ENCODE measurements around the gene GAL. TPM values are rescaled to one million over a fixed set of nuclear protein-coding genes. Genes with fewer than 3 reads are reported as not detected.

The GAL gene
- total RNA-seq, 1 experiment from 2014 or later, result 65.2 TPM

DNA sequence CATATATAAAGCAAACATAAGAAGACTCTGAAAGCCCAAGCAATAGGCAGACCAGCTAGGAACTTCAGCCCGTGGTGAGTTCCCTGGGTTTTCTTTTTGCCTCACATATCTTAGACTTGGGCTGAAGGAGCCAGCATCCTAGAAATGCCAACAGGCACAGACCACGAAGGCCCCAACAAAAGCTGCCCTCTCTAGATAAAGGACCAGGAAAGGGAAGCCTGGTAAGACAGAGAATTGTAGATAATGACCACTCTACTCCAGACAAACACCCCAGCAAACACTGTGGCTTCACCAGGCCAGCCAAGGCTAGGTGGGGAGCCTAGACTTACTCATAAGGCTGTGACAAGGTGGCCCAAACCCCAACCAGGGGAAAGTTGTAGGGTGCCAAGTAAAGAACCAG is 11.2 kb downstream of the GAL start:
- Histone ChIP-seq H2BK5ac (ENCODE audit: insufficient read length, low read length) (no peak overlapping the region), H4K91ac (ENCODE audit: insufficient read length, low read depth, low read length) (no peak overlapping the region), H3K4ac (ENCODE audit: low read depth, low read length) (no peak overlapping the region), H4K5ac (ENCODE audit: insufficient read length, low read depth, low read length) (no peak overlapping the region), H3K18ac (ENCODE audit: insufficient read length, low read depth, low read length) (no peak overlapping the region), H2BK12ac (ENCODE audit: insufficient read length, low read depth, low read length) (no peak overlapping the region), H3K27me3 (ENCODE audit: insufficient read depth, low read length) (no peaks in the 10 kb centered on the region), H3K9me3 (ENCODE audit: control insufficient read depth, low read depth, low read length) (no peaks in the 10 kb centered on the region), H3K56ac (ENCODE audit: insufficient read length, low read depth, low read length) (no peak overlapping the region), H2AFZ (ENCODE audit: low read length) (no peak overlapping the region), H3K14ac (ENCODE audit: insufficient read depth, low read length) (no peak overlapping the region), H3K79me2 (ENCODE audit: insufficient read depth, low read length) (no peaks in the 10 kb centered on the region), H3K4me1 (ENCODE audit: insufficient read depth, low read length) (peaks cover 2% of the 10 kb centered on the region; the same call in 1 of the 2 replicates), H3T11ph (ENCODE audit: low read length) (no peak overlapping the region), H2AK5ac (ENCODE audit: insufficient read length, low read length) (no peak overlapping the region), H4K8ac (replicated peaks; ENCODE audit: insufficient read length, low read depth, low read length) (no peak overlapping the region), H2BK20ac (ENCODE audit: low read depth, low read length, poor library complexity, severe bottlenecking) (no peak overlapping the region), H2BK120ac (ENCODE audit: low read depth, low read length, poor library complexity, severe bottlenecking) (no peak overlapping the region), H3K4me2 (ENCODE audit: insufficient read depth, insufficient read length, low read length) (no peak overlapping the region), H2BK15ac (ENCODE audit: low read depth, low read length) (no peak overlapping the region), H3K79me1 (ENCODE audit: insufficient read depth, low read depth, low read length, poor library complexity, severe bottlenecking) (no peaks in the 10 kb centered on the region), H3K23me2 (ENCODE audit: insufficient read length, low read depth, low read length, poor library complexity, severe bottlenecking) (no peaks in the 10 kb centered on the region), H3K23ac (ENCODE audit: insufficient read length, low read depth, low read length) (no peak overlapping the region), H3K27ac (ENCODE audit: insufficient read length, low read depth, low read length) (no peak overlapping the region), H4K20me1 (ENCODE audit: control insufficient read depth, insufficient read depth, insufficient read length) (no peaks in the 10 kb centered on the region), H3K9ac (ENCODE audit: extremely low read depth, insufficient read length, low read length) (no peak overlapping the region)
- no CpG with 5 or more reads among the region's 2 CpGs for WGBS (ENCODE audit: extremely low coverage, insufficient read length, low lambda C conversion rate)
- H3K4me3 Mint-ChIP-seq, result no peak overlapping the region
- peaks cover 41 to 50% of the 10 kb centered on the region in 2 experiments for H3K4me1 Mint-ChIP-seq
- DNase-seq, result no peak
- peaks cover 2% of the 10 kb centered on the region for H3K27me3 Mint-ChIP-seq (ENCODE audit: low read depth)
- peaks cover 19 to 25% of the 10 kb centered on the region in 2 experiments for H3K9me3 Mint-ChIP-seq
- TF ChIP-seq, protein P1, sequence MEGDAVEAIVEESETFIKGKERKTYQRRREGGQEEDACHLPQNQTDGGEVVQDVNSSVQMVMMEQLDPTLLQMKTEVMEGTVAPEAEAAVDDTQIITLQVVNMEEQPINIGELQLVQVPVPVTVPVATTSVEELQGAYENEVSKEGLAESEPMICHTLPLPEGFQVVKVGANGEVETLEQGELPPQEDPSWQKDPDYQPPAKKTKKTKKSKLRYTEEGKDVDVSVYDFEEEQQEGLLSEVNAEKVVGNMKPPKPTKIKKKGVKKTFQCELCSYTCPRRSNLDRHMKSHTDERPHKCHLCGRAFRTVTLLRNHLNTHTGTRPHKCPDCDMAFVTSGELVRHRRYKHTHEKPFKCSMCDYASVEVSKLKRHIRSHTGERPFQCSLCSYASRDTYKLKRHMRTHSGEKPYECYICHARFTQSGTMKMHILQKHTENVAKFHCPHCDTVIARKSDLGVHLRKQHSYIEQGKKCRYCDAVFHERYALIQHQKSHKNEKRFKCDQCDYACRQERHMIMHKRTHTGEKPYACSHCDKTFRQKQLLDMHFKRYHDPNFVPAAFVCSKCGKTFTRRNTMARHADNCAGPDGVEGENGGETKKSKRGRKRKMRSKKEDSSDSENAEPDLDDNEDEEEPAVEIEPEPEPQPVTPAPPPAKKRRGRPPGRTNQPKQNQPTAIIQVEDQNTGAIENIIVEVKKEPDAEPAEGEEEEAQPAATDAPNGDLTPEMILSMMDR (conservative IDR thresholded peaks at IDR 0.05), result no peak
- no peak overlapping the region; a peak in 1 of 7 replicates for H3K27ac Mint-ChIP-seq
- H3K36me3 Mint-ChIP-seq (ENCODE audit: insufficient read depth in 1 of 3, low read depth in 3 of 3), result peaks cover 8 to 30% (median 13%) of the 10 kb centered on the region in 3 experiments
